Mesodermal cell (in vitro differentiated cells): ENCODE measurements around the gene SLC7A4.
"Not testable (repeated sequence)": the region's sequence is repeated elsewhere in the genome, so short reads cannot be mapped to it uniquely, and the experiment has no call there.

Experiments used
- H3K27ac ChIP-seq: 2 replicates; pipeline ENCODE4 v1.7.0; 2013; ENCODE audit warnings: mild to moderate bottlenecking, low read depth, low read length, moderate library complexity; ENCODE audit not compliant: severe bottlenecking
- H3K36me3 ChIP-seq: 2 replicates; pipeline ENCODE4 v1.7.1; 2013; ENCODE audit warnings: mild to moderate bottlenecking, low read length, moderate library complexity; ENCODE audit not compliant: control insufficient read depth, insufficient read depth
- H3K4me1 ChIP-seq: one replicate; pipeline ENCODE4 v1.7.1; 2013; ENCODE audit warnings: mild to moderate bottlenecking, low read length; ENCODE audit not compliant: insufficient read depth, control insufficient read depth, poor library complexity, severe bottlenecking
- H3K4me3 ChIP-seq: 2 replicates; pipeline ENCODE4 v1.7.0; 2013; ENCODE audit warnings: low read length, control low read depth, mild to moderate bottlenecking; ENCODE audit not compliant: insufficient read depth, poor library complexity, severe bottlenecking; ENCODE audit errors: extremely low read depth
- H3K9me3 ChIP-seq: 2 replicates; pipeline ENCODE4 v1.7.1; 2013; ENCODE audit warnings: mild to moderate bottlenecking, low read length, moderate library complexity; ENCODE audit not compliant: control insufficient read depth
- WGBS, 2 experiments: methylation state at CpG; one replicate each; pipeline ENCODE4 v1.1.5; 2013; ENCODE audit warnings: missing lambda C conversion rate in 2 of 2; ENCODE audit not compliant: insufficient coverage in 2 of 2; 5-methylcytosine and 5-hydroxymethylcytosine counted together

SLC7A4 gene

DNA sequence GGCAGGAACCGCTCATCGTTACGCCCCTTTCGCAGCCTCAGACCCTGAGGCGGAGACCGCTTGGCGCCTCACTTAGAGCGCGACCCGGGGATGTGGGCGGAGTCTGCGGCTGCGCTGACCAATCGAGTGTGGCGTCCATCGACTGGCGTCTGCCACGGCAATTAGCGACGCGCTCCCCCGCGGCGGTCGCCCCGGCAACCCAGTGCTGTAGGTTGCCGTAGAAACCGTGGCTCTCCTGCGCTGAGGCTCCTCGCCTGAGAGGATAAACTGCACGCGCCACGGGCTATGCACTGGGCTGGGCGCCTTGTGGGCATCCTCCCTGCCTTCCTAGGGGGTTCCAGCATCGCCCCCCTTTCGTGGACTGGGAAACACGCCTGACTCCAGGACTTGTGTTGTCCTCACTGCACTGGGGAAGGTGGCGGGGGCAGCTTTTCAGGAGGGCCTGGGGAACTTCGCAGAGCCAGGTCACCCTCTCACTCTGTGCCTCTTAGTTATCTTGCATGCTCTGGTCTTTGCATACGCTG, 18.1 kb downstream of the SLC7A4 start:
- Histone ChIP-seq H3K27ac (peak overlapping the region; percentile 96), H3K4me1 (peaks cover 18% of the 10 kb centered on the region), H3K36me3 (no peaks in the 10 kb centered on the region), H3K4me3 (peak overlapping the region; percentile 52), H3K9me3 (no peaks in the 10 kb centered on the region)
- 2 to 3% methylated on average over 32 to 36 of the region's 40 CpGs for WGBS, 2 experiments

GRCh38 chr22:21013657-21014201, 18.6 kb downstream of the SLC7A4 start:
- no peaks in the 10 kb centered on the region for H3K36me3 ChIP-seq
- H3K4me3 ChIP-seq: peak overlapping the region; percentile 52
- H3K9me3 ChIP-seq: no peaks in the 10 kb centered on the region
- peaks cover 18% of the 10 kb centered on the region for H3K4me1 ChIP-seq
- WGBS, 2 experiments: 2 to 5% methylated on average over 15 to 21 of the region's 24 CpGs
- peak overlapping the region; percentile 96 for H3K27ac ChIP-seq

DNA sequence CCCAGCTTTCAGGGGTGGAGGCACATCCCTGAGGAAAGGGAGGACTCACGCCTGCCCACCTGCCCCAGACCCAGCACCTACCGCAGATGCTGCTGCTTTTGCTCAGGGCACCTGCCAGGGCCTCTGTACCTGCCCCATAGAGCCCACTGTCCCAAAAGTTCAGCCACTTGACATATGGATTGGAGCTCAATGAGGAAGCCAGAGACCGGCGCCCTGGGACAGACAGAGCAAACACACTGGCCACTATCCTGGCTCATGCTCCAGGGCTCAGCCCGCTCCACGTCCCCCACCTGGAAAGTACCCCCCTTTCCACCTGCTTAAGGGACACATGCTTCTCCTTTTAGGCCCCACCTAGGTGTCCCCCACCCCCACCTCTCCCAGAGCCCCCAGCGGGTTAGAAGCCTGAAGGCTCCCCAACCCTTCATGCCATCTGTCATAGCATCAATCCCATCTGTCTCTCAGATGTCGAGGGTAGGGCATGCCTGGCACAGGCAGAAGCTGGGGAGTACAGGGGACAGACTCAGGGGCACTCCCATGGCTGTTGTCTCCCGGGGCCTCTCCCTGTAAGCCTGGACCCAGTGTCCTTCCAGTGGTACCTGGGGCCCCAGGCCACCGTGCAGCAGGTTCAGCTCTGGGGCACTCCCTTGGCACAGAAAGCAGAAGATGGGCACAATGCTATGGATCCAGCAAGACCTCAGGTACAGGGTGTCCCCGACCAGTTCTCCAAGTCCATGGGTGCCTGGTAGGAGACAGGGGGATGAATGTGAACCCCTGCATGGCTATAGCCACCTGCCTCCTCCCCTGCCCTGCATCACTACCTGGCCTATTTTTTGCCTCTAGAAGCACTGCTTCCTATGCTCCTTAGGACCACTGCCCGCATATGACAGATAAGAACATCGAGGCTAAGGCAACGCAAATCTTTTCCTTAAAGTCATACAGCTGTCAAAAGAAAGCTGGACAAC, 19.6 kb downstream of the SLC7A4 start:
- Histone ChIP-seq H3K4me1 (peaks cover 18% of the 10 kb centered on the region), H3K9me3 (no peaks in the 10 kb centered on the region), H3K4me3 (peak overlapping the region; percentile 52), H3K36me3 (no peaks in the 10 kb centered on the region), H3K27ac (no peak overlapping the region)
- 86 to 94% methylated on average over 9 to 12 of the region's 14 CpGs for WGBS, 2 experiments

- Histone ChIP-seq H3K9me3 (no peaks in the 10 kb centered on the region), H3K27ac (no peak overlapping the region), H3K4me3 (no peak overlapping the region), H3K4me1 (peaks cover 12% of the 10 kb centered on the region), H3K36me3 (no peaks in the 10 kb centered on the region)
- 83 to 93% methylated on average over 2 to 3 of the region's 3 CpGs for WGBS, 2 experiments
Observed at GRCh38 chr22:21010426-21011113, 21.8 kb downstream of the SLC7A4 start.

DNA sequence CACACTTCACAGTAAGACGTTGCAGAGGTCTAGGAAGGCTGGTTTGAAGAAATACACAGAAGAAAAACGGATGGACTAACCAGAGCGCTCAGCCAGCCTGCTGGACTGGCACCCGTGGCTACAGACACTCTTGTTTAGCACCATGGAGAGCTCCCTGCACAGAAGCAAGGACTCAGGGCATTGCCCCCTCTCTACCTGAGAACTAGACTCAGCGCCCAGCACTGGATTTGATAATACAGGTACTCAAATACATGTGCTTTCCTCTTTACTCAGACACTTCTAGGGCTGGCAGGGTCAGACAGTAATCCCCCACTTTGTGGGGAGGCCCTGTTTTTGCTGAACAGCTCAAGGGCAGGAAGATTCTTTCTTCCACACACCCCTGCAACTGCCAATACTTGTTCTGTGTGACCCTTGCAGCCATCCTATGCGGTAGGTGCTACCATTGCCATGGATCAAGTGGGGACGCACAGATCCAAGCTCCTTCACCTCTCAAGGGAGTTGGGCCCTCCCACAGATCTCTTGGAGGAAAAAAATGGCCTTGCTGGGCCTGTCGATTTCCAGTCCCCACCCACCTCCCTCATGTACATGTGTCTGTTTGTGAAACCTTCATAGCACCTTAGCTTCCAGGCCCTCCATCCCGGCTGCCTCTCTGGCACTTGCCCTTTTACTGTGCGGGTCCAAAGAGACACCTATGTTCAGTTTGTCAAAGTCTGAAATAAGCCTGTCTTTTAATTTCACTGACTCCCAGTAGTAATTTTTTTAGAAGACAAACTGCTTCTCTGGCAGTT, 22.5 kb downstream of the SLC7A4 start:
- no peaks in the 10 kb centered on the region for H3K9me3 ChIP-seq
- H3K4me1 ChIP-seq: peaks cover 5% of the 10 kb centered on the region
- H3K4me3 ChIP-seq: no peak overlapping the region
- H3K36me3 ChIP-seq: no peaks in the 10 kb centered on the region
- 71 to 74% methylated on average over 7 to 9 of the region's 10 CpGs for WGBS, 2 experiments
- no peak overlapping the region for H3K27ac ChIP-seq

GRCh38 chr22:21009208-21009607, 23.2 kb downstream of the SLC7A4 start:
- not testable (repeated sequence) for H3K36me3 ChIP-seq, H3K27ac ChIP-seq, H3K9me3 ChIP-seq, H3K4me3 ChIP-seq, H3K4me1 ChIP-seq
- 82 to 92% methylated on average over 10 to 13 of the region's 13 CpGs for WGBS, 2 experiments

DNA sequence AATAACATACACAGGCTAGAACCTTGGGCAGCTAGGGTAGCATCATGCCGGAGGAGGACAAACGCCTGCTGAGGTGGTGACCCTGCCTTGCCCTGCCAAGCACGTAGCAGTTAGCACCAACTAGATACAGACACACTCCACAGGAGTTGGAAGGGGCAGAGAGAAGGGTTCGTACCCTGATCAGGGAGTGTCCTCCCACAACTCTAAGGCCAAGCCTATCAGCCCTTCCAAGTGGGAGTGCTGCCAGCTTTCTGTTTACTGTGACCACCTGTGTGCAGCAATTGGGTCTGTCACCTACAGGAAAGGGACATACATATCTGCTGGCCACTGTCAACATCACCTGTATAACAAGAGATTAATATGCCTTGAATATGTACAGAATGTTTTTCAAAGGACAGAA, 28.6 kb downstream of the SLC7A4 start:
- 82 to 100% methylated on average over 1 to 2 of the region's 4 CpGs for WGBS, 2 experiments
- peaks cover 13% of the 10 kb centered on the region for H3K36me3 ChIP-seq
- no peaks in the 10 kb centered on the region for H3K9me3 ChIP-seq
- H3K27ac ChIP-seq: no peak overlapping the region
- H3K4me3 ChIP-seq: no peak overlapping the region
- H3K4me1 ChIP-seq: peaks cover 13% of the 10 kb centered on the region

DNA sequence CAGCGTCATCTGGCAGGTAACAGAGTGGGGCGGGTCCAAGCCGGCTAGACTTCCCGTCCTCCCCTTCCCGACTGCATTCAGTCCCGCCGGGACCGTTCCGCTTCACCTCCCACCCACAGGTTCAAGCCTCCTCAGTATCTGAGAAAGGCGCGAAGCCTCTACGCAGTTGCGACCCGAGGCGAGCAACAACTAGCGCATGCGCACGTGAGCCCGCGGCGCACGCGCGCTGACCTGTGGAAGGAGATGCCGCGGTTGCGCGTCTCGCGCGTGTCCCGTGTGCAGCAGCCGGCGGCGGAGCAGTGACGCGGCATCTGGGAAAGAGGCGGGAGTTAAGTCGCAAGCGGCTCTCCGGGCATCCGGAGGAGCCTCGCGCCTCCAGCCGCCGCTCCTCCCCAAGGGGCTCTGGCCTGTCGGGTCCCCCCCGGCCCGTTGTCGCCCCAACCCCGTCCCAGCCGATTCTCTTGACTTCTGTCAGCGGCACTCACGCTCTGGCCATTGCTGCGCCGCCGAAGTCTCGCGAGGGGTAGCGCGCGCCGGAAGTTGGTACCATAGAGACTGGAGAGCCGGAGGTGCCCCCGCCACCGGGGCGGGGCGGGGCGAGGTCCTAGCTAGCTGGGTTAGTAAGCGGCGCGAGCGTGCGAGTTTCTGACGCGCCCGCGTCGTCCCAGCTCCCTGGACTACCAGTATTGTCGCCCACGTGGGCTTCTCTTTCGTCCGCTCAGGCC, 30.6 kb downstream of the SLC7A4 start, which contains the start of gene THAP7:
Gene THAP7, minus strand, starts transcription at position 518 of the 725 bp plus-strand sequence. Its CDS starts 207 bp downstream, at position 311.
- H3K9me3 ChIP-seq: no peaks in the 10 kb centered on the region
- H3K4me3 ChIP-seq: peak within 1 kb of the TSS; percentile 97
- H3K27ac ChIP-seq: peak within 1 kb of the TSS; percentile 95
- peaks cover 29% of the 10 kb centered on the region for H3K36me3 ChIP-seq
- peaks cover 13% of the 10 kb centered on the region for H3K4me1 ChIP-seq
- 0% methylated on average over 77 to 82 of the region's 83 CpGs for WGBS, 2 experiments

DNA sequence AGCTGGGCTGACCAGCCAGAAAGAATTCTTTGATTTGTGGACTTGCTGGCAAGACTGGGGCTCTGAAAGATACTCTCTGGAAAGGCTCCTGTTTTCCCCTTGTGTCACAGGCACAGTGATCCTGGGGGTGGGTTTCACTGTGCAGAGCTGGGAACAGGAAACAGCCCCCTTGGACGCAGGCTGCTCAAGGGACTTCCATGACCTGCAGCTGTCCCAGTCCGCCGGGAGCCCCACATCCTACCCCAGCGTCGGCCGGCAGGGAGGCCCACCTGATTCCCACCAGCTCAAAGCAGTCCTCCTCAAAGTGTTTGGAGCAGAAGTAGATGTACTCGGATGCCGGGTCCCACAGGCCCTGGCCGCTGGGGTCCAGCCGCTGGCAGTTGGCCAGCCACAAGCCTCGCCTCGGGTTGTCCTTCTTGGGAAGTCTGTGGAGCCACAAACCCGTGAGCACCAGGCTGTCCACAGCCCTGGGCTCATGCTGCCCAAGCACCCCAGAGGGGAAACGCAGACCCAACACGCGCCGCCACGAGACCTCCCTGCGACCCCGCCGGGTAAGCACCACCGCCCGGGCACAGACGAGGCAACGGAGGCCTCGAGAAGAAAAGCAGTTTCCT, 31.3 kb downstream of the SLC7A4 start:
- H3K27ac ChIP-seq: peak overlapping the region; percentile 95
- peaks cover 13% of the 10 kb centered on the region for H3K4me1 ChIP-seq
- peak overlapping the region; percentile 97 for H3K4me3 ChIP-seq
- peaks cover 34% of the 10 kb centered on the region for H3K36me3 ChIP-seq
- H3K9me3 ChIP-seq: no peaks in the 10 kb centered on the region
- 12 to 17% methylated on average over 20 to 26 of the region's 26 CpGs for WGBS, 2 experiments
